ENCODE results near the gene CD320. TPM values are rescaled to one million over a fixed set of nuclear protein-coding genes. Genes with fewer than 3 reads are reported as not detected.

Gene CD320
- 27.9 and 28.0 TPM in 2 replicates for total RNA-seq

DNA sequence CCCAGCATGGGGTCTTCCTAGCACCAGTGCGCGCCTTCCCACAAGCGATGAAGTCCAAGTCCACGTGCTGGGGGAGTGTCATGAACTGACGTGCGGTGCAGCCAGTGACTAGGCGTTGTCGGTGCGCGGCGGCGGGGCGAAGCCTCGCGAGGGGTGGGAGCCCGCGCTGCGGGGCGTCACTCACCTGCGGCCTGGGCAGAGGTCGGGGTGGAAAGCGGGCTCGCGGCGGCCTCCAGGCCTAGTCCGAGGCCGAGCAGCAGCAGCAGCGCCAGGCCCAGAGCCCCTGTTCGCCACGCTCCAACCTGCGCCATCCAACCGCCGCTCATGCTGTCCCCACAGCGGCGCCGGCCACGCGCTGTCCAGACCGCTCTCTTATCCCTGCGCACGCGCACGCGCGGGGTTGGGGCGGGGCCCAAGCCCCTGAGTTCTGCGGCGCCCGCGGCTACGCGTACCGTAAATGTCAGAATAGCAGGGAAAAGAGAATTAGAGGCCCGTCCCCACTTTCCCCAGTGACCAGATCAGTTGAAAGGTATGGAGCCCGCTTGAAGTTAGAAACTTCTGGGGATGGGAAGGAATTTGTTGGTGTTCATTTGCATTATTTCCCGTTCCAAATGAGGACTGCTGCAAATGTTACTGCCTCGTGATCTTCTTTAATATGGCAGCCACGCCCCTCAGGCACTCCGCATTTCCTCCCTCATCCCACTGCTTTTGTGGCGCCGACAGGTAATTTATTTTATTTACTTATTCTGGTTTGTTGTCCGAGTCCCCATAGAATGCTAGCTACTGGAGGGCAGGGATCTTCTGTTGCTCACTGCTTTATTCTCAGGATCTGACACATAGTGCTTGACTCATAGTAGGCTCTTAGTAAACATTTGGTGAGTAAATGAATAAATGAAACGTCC, at the start of gene CD320:
Gene CD320, minus strand, starts transcription at position 394 of the 902 bp plus-strand sequence. Its CDS starts 68 bp downstream, at position 326.

DNA sequence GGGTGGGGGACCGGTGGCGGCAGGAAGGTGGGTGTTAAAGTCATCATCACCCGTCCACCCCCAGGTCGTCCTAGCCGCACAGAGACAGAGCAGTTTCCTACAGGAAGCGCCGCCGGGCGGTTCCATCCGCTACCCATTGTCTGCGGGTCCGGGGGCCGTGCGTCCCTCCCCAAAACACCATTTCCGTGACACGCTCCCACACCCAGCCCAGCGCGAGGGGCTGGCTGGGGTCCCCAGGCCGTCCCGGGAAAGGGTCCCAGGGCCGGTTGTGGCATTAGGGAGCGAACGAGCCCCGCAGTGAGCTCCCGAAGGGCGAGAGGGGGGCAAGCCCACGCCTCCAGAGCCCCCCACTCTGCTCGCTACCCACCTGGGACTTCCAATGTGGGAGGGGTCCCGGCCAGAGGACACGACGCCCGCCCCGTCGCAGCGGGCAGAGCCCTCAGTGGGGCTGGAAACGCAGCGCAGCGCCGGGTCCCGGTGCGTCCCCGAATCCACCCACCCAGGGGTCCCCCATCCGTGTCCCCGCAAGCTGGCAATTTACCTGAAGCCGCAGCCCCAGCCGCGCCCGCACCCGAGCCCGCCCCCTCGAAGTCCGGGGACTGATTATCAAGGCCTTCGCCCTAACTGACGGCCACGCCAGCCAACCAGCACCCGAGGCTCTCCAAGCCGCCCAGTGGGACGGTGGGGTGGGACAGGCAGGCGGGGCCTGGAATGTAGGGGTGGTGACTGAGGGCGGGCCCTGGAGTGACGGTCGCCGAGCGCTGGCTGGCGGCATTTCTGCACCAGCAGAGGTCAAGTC, 34.7 kb upstream of the CD320 start, which contains the start of gene KANK3:
Gene KANK3, minus strand, starts transcription at position 579 of the 799 bp plus-strand sequence. CDS start 5,434 bp downstream, outside the sequence.

DNA sequence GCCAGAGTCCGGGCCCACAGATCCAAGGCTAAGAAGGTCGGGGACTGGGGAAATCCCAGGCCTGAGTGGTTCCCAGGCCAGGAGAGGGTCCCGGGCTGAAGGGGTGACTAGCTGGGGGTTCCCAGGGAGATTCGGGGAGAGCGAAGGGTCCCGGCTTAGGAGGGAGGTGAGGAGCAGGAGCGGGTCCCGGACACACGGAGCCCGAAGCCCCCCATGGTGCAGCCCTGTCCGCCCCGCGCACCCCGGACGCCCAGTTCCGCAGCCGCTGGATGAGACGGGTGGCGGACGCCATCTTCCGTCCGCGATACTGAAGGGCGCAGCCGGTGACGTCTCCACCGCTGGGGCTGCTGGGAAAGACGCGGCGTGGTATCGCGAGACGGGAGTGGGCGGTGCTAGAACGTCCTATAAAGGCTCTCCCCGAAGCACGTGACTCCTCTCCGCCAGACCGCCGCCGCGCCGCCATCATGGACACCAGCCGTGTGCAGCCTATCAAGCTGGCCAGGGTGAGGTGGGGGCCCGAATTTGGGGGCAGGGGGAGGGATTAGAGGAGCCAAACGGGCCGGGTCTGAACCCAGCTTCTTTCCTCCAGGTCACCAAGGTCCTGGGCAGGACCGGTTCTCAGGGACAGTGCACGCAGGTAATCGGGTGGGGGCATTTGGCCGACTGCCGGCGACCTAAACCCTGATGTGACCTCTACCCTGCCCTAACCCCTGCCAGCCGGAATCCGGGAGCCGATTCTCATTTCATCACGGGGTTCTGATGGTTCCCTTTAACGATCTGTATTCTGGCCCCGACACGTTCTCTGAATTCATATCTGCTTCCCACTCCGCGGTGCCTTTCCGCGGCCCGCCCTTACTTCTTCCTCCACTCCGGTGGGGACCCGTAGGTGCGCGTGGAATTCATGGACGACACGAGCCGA, 13.2 kb upstream of the CD320 start, which contains the start of the genes NDUFA7 and RPS28:
Gene NDUFA7, minus strand, starts transcription at position 309 of the 919 bp plus-strand sequence. Its CDS starts 17 bp downstream, at position 292.
Gene RPS28, plus strand, starts transcription at position 430 of the 919 bp plus-strand sequence. Its CDS starts 35 bp downstream, at position 465.

Other genes starting within 250 kb of the CD320 start
- gene FBN3, start 158.8 kb downstream of the CD320 start, total RNA-seq = under 0.01 TPM in 2 replicates
- 5.2 and 17.4 TPM in 2 replicates for gene CERS4, start 99.0 kb downstream of the CD320 start, total RNA-seq
- gene NDUFA7, start 13.0 kb upstream of the CD320 start, total RNA-seq = 15.7 and 28.7 TPM in 2 replicates
- gene RPS28, start 13.1 kb upstream of the CD320 start, total RNA-seq = 425 and 726 TPM in 2 replicates
- 41.8 and 97.5 TPM in 2 replicates for gene KANK3, start 34.9 kb upstream of the CD320 start, total RNA-seq
- gene ANGPTL4, start 55.8 kb upstream of the CD320 start, total RNA-seq = 3.6 and 26.3 TPM in 2 replicates
- gene RAB11B, start 82.0 kb upstream of the CD320 start, total RNA-seq = 55.7 and 181 TPM in 2 replicates
- 132 and 139 TPM in 2 replicates for gene MARCHF2, start 104.9 kb upstream of the CD320 start, total RNA-seq
- gene HNRNPM, start 136.6 kb upstream of the CD320 start, total RNA-seq = 60.9 and 105 TPM in 2 replicates
- not detected in 2 replicates for gene PRAM1, start 194.3 kb upstream of the CD320 start, total RNA-seq
- gene ZNF414, start 205.8 kb upstream of the CD320 start, total RNA-seq = 3.6 and 6.1 TPM in 2 replicates